ENCODE data around the gene ARG2.

ARG2 gene

GRCh38 chr14:67619446-67620216 is at the start of gene ARG2:
ARG2 (plus strand) TSS chr14:67619920; CDS start chr14:67619978, 58 bp downstream.
- TF ChIP-seq ZFX (IDR thresholded peaks at IDR 0.05) (no peak), CTCF (conservative IDR thresholded peaks at IDR 0.05) (peak; percentile 18; the same call in 1 of the 2 replicates)
- peak within 1 kb of the TSS; percentile 41 for H3K27ac ChIP-seq

DNA sequence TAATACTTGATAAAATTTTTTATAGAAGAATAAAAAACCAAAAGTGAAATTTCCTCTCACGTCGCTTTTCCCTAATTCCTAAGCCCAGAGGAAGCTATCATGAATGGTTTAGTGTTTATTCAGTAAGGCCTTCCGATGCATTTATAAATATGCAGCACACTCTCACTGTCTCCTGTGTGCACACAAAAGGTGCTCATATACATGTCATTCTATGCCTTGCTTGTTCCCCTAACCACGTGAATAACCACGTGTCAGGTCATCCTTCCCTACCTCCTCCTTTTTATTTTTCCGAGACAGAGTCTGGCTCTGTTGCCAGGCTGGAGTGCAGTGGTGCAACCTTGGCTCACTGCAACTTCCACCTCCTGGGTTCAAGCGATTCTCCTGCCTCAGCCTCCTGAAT is 49.3 kb upstream of the ARG2 start:
- no peak overlapping the region for H3K27ac ChIP-seq

GRCh38 chr14:67571275-67571990 is 48.3 kb upstream of the ARG2 start:
- TF ChIP-seq ZFX (IDR thresholded peaks at IDR 0.05): no peak
- peak; percentile 93 for TF ChIP-seq CTCF (conservative IDR thresholded peaks at IDR 0.05)
- H3K27ac ChIP-seq: no peak overlapping the region

More for the DNA sequence above, 49.3 kb upstream of the ARG2 start:
- no peak for TF ChIP-seq CTCF (conservative IDR thresholded peaks at IDR 0.05)
- no peak for TF ChIP-seq ZFX (IDR thresholded peaks at IDR 0.05)

- TF ChIP-seq ZFX (IDR thresholded peaks at IDR 0.05) (no peak), CTCF (conservative IDR thresholded peaks at IDR 0.05) (no peak)
- H3K27ac ChIP-seq: no peak overlapping the region
Observed at GRCh38 chr14:67571991-67572323, 47.8 kb upstream of the ARG2 start.

DNA sequence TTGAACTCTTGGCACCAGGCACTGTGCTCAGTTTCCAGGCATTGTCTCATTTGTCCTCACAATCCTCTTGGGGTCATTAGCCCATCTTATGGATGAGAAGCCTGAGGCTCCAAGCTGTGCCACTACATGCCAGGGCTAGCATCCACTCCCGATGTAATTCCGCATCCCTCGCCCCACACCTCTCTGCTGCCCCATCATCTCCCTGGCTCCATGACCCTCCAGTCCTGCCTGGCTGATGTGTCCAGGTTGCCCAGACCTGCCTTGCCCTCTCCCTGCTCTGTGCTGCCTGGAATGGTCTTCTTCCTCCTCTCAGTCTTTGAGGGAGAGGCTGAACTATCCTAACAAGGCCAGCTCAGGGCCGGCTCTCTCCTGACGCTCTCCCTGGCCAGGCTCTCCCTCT is 47.1 kb upstream of the ARG2 start:
- H3K27ac ChIP-seq: no peak overlapping the region
- TF ChIP-seq CTCF (conservative IDR thresholded peaks at IDR 0.05) (no peak), ZFX (IDR thresholded peaks at IDR 0.05) (no peak)

- TF ChIP-seq CTCF (conservative IDR thresholded peaks at IDR 0.05) (no peak), ZFX (IDR thresholded peaks at IDR 0.05) (no peak)
- no peak overlapping the region for H3K27ac ChIP-seq
Observed at GRCh38 chr14:67573228-67574010, 46.3 kb upstream of the ARG2 start.
